GM12878 (cell line): ENCODE data around the gene ARMH1. TPM values are rescaled to one million over a fixed set of nuclear protein-coding genes. Genes with fewer than 3 reads are reported as not detected.

Experiments used
- ATAC-seq: fragments of 200-7000 bp; cut with Tn5 transposase; 3 replicates; pipeline ENCODE4 v1.9.1; 2020; ENCODE audit warnings: mild to moderate bottlenecking, moderate library complexity
- BruUV-seq: library from RNA; stranded (reverse); fragments of 400-500 nt; replicated peaks from 2 replicates; lab custom pipeline; 2021; lab: Mats Ljungman, UMichigan
- CTCF ChIA-PET: fragments of 300-600 bp; sonication (Branson Sonifier 250); formaldehyde crosslinking; extraction: SDS; loops from one replicate; lab custom pipeline; 2021; ENCODE audit warnings: inconsistent platforms; lab: Yijun Ruan, JAX
- POLR2A ChIA-PET: fragments of 350-600 bp; formaldehyde crosslinking; extraction: SDS; loops from one replicate; lab custom pipeline; 2021; ENCODE audit warnings: inconsistent platforms; lab: Charles Lee
- RAD21 ChIA-PET: fragments of 300-600 bp; sonication (Branson Sonifier 250); formaldehyde crosslinking; loops from one replicate; lab custom pipeline; 2023; ENCODE audit warnings: antibody characterized with exemption; ENCODE audit not compliant: unreplicated experiment; lab: Charles Lee
- SMC1A ChIA-PET: fragments of 300-600 bp; sonication (Branson Sonifier 250); formaldehyde crosslinking; loops from one replicate; lab custom pipeline; 2023; ENCODE audit not compliant: unreplicated experiment, uncharacterized antibody; lab: Charles Lee
- DNase-seq: peaks from one replicate; pipeline ENCODE4 v3.0.0-alpha.2; 2011; ENCODE audit warnings: low read depth, low spot score
- FAIRE-seq: peaks from 3 replicates; lab custom pipeline; 2011; peaks lifted over from hg19 to GRCh38; lab: Jason Lieb, UNC
- H2AFZ ChIP-seq: 2 replicates; pipeline ENCODE4 v1.6.0; 2011; ENCODE audit warnings: low read depth, low read length, control low read depth; ENCODE audit not compliant: control insufficient read depth
- H3K27ac ChIP-seq: 2 replicates; pipeline ENCODE4 v1.5.1; 2011; ENCODE audit warnings: control low read depth; ENCODE audit not compliant: control insufficient read depth, insufficient read depth
- H3K27me3 ChIP-seq, 2 experiments: replicated peaks in 1 of 2; 2 replicates each; pipeline versions ENCODE4 v1.6.0 to v1.6.1; 2011; ENCODE audit warnings: low read length in 1 of 2; ENCODE audit not compliant: control insufficient read depth in 2 of 2, insufficient read depth in 2 of 2
- H3K36me3 ChIP-seq, 2 experiments: 2 replicates each; pipeline ENCODE4 v1.5.1; 2011; ENCODE audit warnings: low read length in 1 of 2; ENCODE audit not compliant: control insufficient read depth in 2 of 2, insufficient read depth in 2 of 2
- H3K4me1 ChIP-seq: 2 replicates; pipeline ENCODE4 v1.6.1; 2011; ENCODE audit warnings: mild to moderate bottlenecking, low read length, moderate library complexity, mixed read lengths; ENCODE audit not compliant: control insufficient read depth, insufficient read depth
- H3K4me2 ChIP-seq: 2 replicates; pipeline ENCODE4 v1.6.0; 2011; ENCODE audit warnings: control low read depth; ENCODE audit not compliant: control insufficient read depth, insufficient read depth
- H3K4me3 ChIP-seq: fragments of 200-600 bp; sonication (generic); 2 replicates; pipeline ENCODE4 v1.5.1; 2016
- H3K79me2 ChIP-seq: 2 replicates; pipeline ENCODE4 v1.6.0; 2011; ENCODE audit warnings: low read length; ENCODE audit not compliant: control insufficient read depth, insufficient read depth
- H3K9ac ChIP-seq: 2 replicates; pipeline ENCODE4 v1.8.0; 2011; ENCODE audit warnings: low read length, control low read depth, mixed read lengths; ENCODE audit not compliant: control insufficient read depth, insufficient read depth
- H3K9me3 ChIP-seq: replicated peaks from 3 replicates; pipeline ENCODE4 v1.5.1; 2011; ENCODE audit warnings: mild to moderate bottlenecking, low read length; ENCODE audit not compliant: control insufficient read depth, insufficient read depth
- H4K20me1 ChIP-seq: 2 replicates; pipeline ENCODE4 v1.6.0; 2011; ENCODE audit not compliant: control insufficient read depth, insufficient read depth
- MEF2A ChIP-seq: IDR thresholded peaks from 2 replicates; pipeline ENCODE4 v1.6.1; 2011; ENCODE audit warnings: low read depth, mild to moderate bottlenecking, low read length, moderate library complexity; ENCODE audit not compliant: insufficient read depth
- POLR2A ChIP-seq: IDR thresholded peaks from 2 replicates; pipeline ENCODE4 v1.6.1; 2011; ENCODE audit warnings: low read depth, mild to moderate bottlenecking, low read length
- SMAD1 ChIP-seq: fragments of 450-650 bp; IDR thresholded peaks from 2 replicates; pipeline ENCODE4 v1.6.1; 2018; ENCODE audit warnings: mild to moderate bottlenecking, low read depth; ENCODE audit not compliant: partially characterized antibody
- SUZ12 ChIP-seq: fragments of 200-600 bp; sonication (generic); IDR thresholded peaks from one replicate; pipeline ENCODE4 v1.6.1; 2018; ENCODE audit warnings: antibody characterized with exemption, mild to moderate bottlenecking; ENCODE audit not compliant: unreplicated experiment
- ZZZ3 ChIP-seq: IDR thresholded peaks from 2 replicates; pipeline ENCODE4 v1.6.1; 2011; ENCODE audit warnings: low read depth; ENCODE audit not compliant: control insufficient read depth, insufficient read length
- WGBS: methylation state at CpG from one replicate; pipeline ENCODE4 v1.1.6; 2016; ENCODE audit warnings: low lambda C conversion rate; ENCODE audit not compliant: insufficient replicate concordance, insufficient coverage; ENCODE audit errors: missing lambda C conversion rate; 5-methylcytosine and 5-hydroxymethylcytosine counted together
- in situ Hi-C: fragments of 300-500 bp; cut with MboI; formaldehyde crosslinking; loops from 9 replicates; pipeline ENCODE4 v1.14.3; 2018; ENCODE audit warnings: mixed read lengths
- intact Hi-C: fragments of 100-400 bp; cut with micrococcal nuclease; formaldehyde crosslinking; loops from one replicate; pipeline ENCODE4 v1.14.2; 2022; ENCODE audit not compliant: unreplicated experiment
- polyA plus RNA-seq, 11 experiments: library from polyadenylated mRNA; depleted of rRNA in 4 of 11; unstranded in 6 of 11; stranded (reverse) in 5 of 11; fragments of >200 nt; fragmentation: Nextera tagmentation in 4 of 11; fragmentation: Illumina TruSeq in 1 of 11; extraction: Ambion mirVana in 4 of 11; extraction: Trizol in 1 of 11; gene quantifications; 1 replicate in 1 of 11; 2 replicates in 10 of 11; pipeline versions ENCODE4 v1.2.1 to v1.2.3, GENCODE V29; 2011 to 2016; ENCODE audit warnings: inconsistent platforms in 2 of 11, missing spikeins in 2 of 11, low read depth in 1 of 11
- total RNA-seq, 4 experiments: library from RNA; depleted of rRNA in 3 of 4; stranded (reverse); fragments of >200 nt in 3 of 4; fragmentation: Illumina TruSeq in 1 of 4; extraction: Trizol in 1 of 4; gene quantifications; 2 replicates each; pipeline versions ENCODE4 v1.2.1 to v1.2.3, GENCODE V29; 2013 to 2021
- TF ChIP-seq, protein P1 (sequence below): fragments of 450-650 bp; IDR thresholded peaks from 2 replicates; pipeline ENCODE4 v1.6.1; 2018; ENCODE audit warnings: borderline replicate concordance, mild to moderate bottlenecking; ENCODE audit not compliant: partially characterized antibody

The ARMH1 gene
- total and polyA plus RNA-seq, 10 of the 15 experiments (the other 5 are each of a cell fraction or from before 2014, with no cell fraction given) = 0.93 to 43.9 (median 8.2) TPM

DNA sequence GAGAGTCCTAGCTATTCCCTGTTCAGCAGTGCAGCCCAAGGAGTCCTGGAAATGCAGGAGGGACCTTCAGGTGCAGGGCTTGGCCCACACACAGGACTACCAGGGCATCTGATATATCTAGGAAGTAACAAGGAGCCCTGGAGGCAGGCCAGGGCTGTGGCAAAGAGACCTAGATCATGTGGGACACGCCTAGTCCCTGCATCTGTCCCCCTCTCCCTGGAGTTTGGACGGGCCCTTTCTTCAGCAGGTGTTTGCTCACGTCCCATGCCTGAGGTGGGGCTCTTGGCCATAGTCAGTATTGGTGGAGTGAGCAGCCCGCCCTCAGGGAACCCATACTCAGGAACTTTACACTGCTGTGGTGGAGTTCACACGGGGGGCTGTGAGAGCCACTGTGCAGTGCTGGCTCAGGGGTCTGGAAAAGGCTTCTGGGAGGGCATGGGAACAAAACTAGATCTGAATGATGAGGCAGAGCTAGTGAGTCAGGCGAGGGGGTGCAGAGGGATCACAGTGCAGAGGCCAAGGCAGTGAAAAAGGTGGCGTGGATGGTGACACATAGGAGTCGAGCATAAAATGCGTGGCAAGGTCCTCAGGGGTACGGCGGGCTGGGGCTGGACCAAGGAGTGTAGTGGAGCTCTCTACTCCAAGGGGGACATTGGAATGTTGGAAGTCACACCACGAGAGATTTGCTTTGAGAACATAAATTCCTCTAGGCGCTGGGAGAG lies 25.8 kb upstream of the ARMH1 start:
- intact Hi-C loops = no loop called here
- ChIA-PET SMC1A (interaction anchor here (0.9 to 2.5 kb wide), 4 partner anchors 9 to 54 kb away, joined by 3 to 6 read pairs (median 4); no protein-coding TSS in a partner anchor), CTCF (interaction anchor here (0.6 to 2.6 kb wide), 7 partner anchors 10 to 582 kb away, joined by 3 to 12 read pairs (median 3); no protein-coding TSS in a partner anchor), POLR2A (no interaction called here), RAD21 (no interaction called here)
- TF ChIP-seq SUZ12 = no peak
- TF ChIP-seq MEF2A = no peak
- TF ChIP-seq ZZZ3 = no peak
- peak; percentile 40; the same call in 1 of the 2 replicates for TF ChIP-seq POLR2A
- TF ChIP-seq, protein P1, sequence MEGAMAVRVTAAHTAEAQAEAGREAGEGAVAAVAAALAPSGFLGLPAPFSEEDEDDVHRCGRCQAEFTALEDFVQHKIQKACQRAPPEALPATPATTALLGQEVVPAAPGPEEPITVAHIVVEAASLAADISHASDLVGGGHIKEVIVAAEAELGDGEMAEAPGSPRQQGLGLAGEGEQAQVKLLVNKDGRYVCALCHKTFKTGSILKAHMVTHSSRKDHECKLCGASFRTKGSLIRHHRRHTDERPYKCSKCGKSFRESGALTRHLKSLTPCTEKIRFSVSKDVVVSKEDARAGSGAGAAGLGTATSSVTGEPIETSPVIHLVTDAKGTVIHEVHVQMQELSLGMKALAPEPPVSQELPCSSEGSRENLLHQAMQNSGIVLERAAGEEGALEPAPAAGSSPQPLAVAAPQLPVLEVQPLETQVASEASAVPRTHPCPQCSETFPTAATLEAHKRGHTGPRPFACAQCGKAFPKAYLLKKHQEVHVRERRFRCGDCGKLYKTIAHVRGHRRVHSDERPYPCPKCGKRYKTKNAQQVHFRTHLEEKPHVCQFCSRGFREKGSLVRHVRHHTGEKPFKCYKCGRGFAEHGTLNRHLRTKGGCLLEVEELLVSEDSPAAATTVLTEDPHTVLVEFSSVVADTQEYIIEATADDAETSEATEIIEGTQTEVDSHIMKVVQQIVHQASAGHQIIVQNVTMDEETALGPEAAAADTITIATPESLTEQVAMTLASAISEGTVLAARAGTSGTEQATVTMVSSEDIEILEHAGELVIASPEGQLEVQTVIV = no peak
- TF ChIP-seq SMAD1 = no peak
- DNase-seq (no peak), ATAC-seq (no peak), FAIRE-seq (no peak)
- BruUV-seq = no TSS peak
- no peaks in the 10 kb centered on the region; the same call in 1 of the 2 replicates for H4K20me1 ChIP-seq
- no peak overlapping the region for H3K4me2 ChIP-seq
- no peak overlapping the region for H3K27ac ChIP-seq
- H3K9me3 ChIP-seq = no peaks in the 10 kb centered on the region
- in situ Hi-C loops = no loop called here
- H3K36me3 ChIP-seq = peaks cover 23 to 36% of the 10 kb centered on the region in 2 experiments
- no peak overlapping the region for H2AFZ ChIP-seq
- no peaks in the 10 kb centered on the region for H3K27me3 ChIP-seq
- 85% methylated on average over 13 of the region's 13 CpGs for WGBS
- no peak overlapping the region for H3K4me3 ChIP-seq
- H3K4me1 ChIP-seq = no peaks in the 10 kb centered on the region
- H3K79me2 ChIP-seq = no peaks in the 10 kb centered on the region
- no peak overlapping the region for H3K9ac ChIP-seq
